Hematopoietic multipotent progenitor cell treated with erythropoietin and hydrocortisone succinate and interleukin-3 and kit ligand, for 15 days (in vitro differentiated cells): Measurements from ENCODE around the gene PCMT1.
"Not testable (repeated sequence)": the region's sequence is repeated elsewhere in the genome, so short reads cannot be mapped to it uniquely, and the experiment has no call there.

Experiments used
- DNase-seq: peaks from one replicate; pipeline ENCODE4 v3.0.0-alpha.2; 2015; ENCODE audit warnings: low spot score

PCMT1 gene

GRCh38 chr6:149749594-149750135, at the start of gene PCMT1:
TSS of gene PCMT1 (plus strand) at chr6:149749741. CDS start at chr6:149749902, 161 bp downstream.
- DNase-seq = peak; percentile 95

DNA sequence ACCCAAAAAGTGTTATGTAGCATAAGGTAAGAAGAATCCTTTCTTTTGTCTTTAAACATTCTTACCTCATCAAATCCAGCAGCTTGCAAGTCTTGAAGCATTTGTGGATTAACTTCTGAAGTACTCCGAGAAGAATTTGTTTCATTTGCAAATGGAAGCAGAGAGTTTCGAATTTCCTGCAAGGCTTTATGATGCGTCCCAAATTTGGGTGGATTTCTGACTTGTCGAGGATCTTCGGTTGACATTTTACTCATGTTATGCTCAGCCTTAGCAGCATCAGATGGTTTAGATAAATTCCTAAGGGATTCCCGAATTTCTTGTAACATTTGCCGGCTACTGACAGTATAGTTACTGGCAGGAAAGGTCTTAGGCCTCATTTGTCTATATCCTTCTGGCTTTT, 47.8 kb upstream of the PCMT1 start:
- no peak for DNase-seq

DNA sequence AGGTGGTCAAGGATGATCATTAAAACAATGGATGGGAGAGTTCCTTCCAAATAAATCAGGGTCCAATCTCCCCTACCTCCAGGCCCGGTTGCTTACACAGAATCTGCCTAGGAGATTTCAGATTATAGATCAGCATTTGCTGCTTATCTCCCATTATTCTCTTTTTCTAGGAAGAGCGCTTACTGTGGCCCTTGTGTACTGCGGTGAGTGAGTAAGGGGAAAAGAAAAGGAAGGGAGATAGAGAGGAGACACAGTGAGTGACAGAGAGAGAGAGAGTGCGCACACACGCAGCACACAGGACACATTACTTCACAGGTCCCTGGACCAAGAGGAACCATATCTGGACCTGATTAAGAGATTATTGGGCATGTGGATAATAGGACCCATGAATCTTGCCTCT, 37.8 kb upstream of the PCMT1 start:
- no peak for DNase-seq

DNA sequence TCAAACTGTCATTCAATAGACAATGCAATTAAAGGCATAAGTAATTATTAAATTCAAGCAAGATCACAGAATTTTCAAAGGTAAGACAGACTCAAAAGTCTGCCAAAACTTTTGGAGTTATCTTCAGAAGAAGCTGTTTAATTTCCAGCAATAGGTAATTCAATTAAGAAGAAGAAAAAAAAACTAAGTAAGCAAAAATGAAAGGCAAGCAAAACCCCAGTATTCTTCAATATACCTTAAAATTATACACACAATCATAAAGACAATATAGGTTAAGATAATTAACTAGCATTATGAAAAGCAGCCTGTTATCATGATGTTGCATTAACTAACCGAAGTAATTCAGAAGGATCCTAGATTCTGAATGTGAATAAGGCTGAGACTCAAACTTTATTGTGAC, 35.1 kb upstream of the PCMT1 start:
- DNase-seq = no peak

GRCh38 chr6:149716181-149716963, 33.2 kb upstream of the PCMT1 start:
- no peak for DNase-seq

DNA sequence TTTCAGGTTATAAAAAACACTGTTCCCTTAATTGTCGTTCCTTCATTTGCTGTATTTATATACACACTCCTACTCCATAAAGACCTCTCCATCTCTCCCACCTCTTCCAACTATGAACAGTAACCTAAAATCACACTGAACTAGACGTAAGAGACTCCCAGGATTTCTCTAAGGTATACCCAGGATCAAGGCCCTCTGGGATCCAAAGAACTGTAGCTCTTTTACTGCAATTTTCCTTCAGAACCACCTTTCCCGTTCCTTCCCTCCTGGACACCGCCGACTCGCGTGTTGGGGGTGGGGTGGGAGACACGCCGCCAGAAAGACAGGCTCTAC, 32.3 kb upstream of the PCMT1 start:
- no peak for DNase-seq

- peak; percentile 84 for DNase-seq
These were observed 31.7 kb upstream of the PCMT1 start, which contains the start of gene LATS1 for GRCh38 chr6:149717588-149718458. TSS of gene LATS1 (minus strand) at chr6:149718101. CDS start at chr6:149702126, 15,975 bp downstream.

GRCh38 chr6:149719531-149719930, 30.0 kb upstream of the PCMT1 start:
- no peak for DNase-seq

GRCh38 chr6:149723262-149723661, 26.3 kb upstream of the PCMT1 start:
- no peak for DNase-seq

DNA sequence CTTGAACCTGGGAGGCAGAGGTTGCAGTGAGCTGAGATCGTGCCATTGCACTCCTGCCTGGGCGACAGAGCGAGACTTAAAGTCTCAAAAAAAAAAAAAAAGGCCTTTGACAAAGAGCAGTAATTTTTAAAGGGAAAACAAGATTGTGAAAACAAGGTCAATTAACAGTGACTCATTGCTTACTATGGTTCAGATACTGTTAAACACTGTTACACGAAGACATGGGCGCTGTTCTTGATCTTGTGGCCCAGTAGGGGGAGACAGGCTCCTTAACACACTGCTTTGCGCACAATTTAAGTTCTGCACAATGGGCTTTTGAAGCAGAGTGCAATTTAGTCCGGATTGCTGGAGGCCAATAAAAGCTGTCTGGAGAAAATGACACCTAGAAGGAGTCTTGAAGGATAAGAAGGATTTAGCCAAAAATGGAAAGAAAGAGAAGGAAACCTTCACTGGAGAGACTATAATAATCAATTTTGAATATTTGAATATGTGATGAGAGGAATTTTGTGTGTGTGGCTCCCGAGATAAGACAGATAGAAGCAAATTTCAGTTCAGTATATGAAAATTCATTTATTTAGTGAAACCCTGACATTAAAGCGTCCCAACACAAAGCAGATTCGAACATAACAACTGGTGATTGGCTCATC, 25.6 kb upstream of the PCMT1 start:
- peak; percentile 79 for DNase-seq

GRCh38 chr6:149725785-149726184, 23.8 kb upstream of the PCMT1 start:
- no peak for DNase-seq

DNA sequence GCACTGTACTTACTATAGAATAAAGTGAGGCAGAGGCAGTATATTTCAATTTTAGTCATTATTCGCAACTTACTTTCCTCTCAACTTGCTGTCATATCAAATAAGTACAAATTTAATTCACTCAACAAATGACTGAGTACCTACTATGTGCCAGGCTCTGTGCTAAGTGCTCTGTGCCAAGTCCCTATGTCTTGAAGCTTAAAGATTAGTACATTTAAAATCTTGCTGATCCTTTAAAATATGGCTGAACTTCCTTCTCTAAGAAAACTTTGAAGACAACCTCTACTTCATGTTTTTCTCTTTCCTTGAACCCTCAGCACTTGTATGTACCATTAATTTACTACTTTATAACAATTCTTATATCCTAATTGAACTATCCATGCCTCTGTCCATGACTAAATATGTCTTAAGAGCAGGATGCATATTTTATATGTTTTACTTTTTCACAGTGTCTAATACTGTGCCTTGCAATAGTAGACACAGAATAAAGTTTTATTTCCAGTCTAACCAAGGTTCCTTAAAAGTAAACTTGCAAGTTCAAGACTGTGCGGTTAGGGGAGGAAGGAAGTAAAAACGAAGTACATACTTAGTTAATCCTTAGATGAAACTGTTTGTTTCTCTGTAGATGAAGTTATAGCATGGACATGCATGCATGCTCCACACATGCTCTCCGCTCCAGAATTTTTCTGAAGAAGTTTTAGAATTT, 21.6 kb upstream of the PCMT1 start:
- DNase-seq = no peak

DNA sequence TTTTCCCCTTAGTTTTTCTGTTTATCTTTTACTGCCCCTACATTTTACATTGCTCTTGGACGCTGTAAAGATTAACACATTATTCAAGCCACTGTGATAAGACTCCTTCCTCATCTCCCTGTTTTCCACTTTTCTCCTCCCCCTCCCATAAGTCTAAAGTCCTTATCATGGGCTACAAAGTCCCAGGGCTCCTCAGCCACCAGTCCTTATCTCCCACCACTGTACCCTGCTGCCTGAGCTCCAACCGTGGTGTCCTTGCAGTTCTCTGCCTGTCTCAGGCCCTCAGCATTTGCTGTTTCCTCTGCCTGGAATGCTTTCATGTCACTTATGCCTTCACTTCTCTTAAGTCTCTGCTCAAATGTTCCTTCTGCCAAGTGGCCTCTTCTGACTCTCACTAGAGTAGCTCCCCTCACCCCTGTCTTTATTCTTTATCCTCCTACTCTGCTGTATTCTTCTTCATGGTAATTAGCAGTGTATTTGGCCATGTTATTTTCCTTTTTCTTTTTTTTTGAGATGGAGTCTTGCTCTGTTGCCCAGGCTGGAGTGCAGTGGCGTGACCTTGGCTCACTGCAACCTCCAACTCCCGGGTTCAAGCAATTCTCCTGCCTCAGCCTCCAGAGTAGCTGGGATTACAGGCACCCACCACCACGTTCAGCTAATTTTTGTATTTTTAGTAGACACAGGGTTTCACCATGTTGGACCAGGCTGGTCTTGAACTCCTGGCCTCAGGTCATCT, 20.9 kb upstream of the PCMT1 start:
- DNase-seq = peak; percentile 62

- DNase-seq = no peak
These were observed 19.7 kb upstream of the PCMT1 start for GRCh38 chr6:149729824-149730223.

DNA sequence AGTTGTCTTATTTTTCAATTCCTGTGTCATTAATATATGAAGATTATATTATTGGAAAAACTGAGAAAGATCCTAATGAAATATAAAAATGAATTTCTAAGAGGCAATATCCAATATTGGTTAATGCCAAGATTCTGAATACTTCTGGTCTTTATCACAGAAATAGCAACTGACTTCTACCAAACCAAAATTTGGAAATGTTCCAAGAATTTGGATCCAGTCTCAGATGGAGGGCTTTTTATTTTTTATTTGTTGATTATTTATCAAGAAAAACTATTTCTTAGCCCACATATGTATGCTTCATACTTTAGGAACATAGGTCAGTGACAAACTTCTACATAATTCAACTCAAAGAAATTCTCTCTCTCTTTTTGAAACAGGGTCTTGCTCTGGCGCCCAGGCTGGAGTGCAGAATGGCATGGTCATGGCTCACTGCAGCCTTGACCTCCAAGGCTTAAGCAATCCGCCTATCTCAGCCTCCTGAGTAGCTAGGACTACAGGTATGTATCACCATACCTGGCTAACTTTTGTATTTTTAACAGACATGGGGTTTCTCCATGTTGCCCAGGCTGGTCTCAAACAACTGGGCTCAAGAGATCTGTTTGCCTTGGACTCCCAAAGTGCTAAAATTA, 16.3 kb upstream of the PCMT1 start:
- DNase-seq = no peak

- DNase-seq = no peak
These were observed 14.6 kb upstream of the PCMT1 start for GRCh38 chr6:149734915-149735314.

GRCh38 chr6:149745252-149745651, 4.3 kb upstream of the PCMT1 start:
- DNase-seq = not testable (repeated sequence)

- peak; percentile 93 for DNase-seq
These were observed 3.2 kb upstream of the PCMT1 start, which contains the start of gene NUP43 for GRCh38 chr6:149746147-149746946. TSS of gene NUP43 (minus strand) at chr6:149746529. CDS start at chr6:149746495, 34 bp downstream.

- not testable (repeated sequence) for DNase-seq
These were observed 403 bp upstream of the PCMT1 start for GRCh38 chr6:149749082-149749593.
